ENCODE data around the gene IL15RA. TPM values are rescaled to one million over a fixed set of nuclear protein-coding genes. Genes with fewer than 3 reads are reported as not detected.

IL15RA gene
- total and polyA plus RNA-seq, 3 experiments from 2014 or later: 19.8 to 33.5 (median 30.1) TPM

DNA sequence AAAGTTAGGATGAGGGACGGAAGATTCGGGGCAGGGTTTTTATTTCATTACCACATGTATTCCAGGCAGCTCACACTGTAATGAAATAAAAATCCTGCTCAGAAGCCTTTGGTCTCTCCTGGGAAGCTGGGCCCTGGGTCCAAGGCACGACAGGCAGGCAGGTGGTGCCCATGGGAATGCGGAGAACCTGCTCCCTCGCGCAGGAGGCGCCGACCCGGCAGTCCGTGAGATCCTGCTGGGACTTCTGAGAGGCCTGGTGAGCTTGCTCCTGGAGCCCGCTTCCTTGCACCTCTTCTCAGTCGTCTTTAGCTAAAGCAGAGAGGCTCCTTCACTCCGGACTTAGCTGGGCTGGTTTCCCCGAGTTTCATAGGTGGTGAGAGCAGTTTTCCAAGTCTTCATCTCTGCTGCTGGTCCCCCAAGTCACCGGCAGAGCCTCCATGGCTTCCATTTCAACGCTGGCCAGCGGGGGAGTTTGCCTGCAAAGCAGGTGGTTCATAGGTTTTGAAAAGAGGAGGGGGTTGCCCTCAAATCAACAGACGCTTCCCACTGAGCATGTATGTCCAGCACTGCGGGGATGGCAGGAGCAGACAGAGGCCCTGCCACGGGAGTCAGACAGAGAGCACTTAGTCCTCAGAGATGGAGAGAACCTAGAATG is 24.5 kb downstream of the IL15RA start:
- Mint-ChIP-seq H3K9me3 (no peaks in the 10 kb centered on the region), H3K4me1 (no peaks in the 10 kb centered on the region), H3K27me3 (no peaks in the 10 kb centered on the region), H3K27ac (peak overlapping the region in 3 of 8 donors; percentile 19 to 77 (median 58)), H3K4me3 (no peak overlapping the region), H3K36me3 (peaks cover 0 to 40% (median 4%) of the 10 kb centered on the region in 3 donors)
- ChIA-PET CTCF (interaction anchor here (1.0 kb wide), 1 partner anchor 133 kb away, joined by 3 read pairs; no protein-coding TSS in a partner anchor), POLR2A (no interaction called here)
- Histone ChIP-seq H3K9me3 (ENCODE audit: low read length) (no peaks in the 10 kb centered on the region), H3K27me3 (ENCODE audit: insufficient read depth, low read length, poor library complexity, severe bottlenecking) (no peaks in the 10 kb centered on the region), H3K36me3 (ENCODE audit: insufficient read depth, low read length) (no peaks in the 10 kb centered on the region), H3K4me3 (ENCODE audit: low read length) (no peak overlapping the region), H3K4me1 (ENCODE audit: insufficient read depth, low read length) (no peaks in the 10 kb centered on the region), H3K27ac (ENCODE audit: low read depth, low read length) (no peak overlapping the region)
- no peak for DNase-seq

DNA sequence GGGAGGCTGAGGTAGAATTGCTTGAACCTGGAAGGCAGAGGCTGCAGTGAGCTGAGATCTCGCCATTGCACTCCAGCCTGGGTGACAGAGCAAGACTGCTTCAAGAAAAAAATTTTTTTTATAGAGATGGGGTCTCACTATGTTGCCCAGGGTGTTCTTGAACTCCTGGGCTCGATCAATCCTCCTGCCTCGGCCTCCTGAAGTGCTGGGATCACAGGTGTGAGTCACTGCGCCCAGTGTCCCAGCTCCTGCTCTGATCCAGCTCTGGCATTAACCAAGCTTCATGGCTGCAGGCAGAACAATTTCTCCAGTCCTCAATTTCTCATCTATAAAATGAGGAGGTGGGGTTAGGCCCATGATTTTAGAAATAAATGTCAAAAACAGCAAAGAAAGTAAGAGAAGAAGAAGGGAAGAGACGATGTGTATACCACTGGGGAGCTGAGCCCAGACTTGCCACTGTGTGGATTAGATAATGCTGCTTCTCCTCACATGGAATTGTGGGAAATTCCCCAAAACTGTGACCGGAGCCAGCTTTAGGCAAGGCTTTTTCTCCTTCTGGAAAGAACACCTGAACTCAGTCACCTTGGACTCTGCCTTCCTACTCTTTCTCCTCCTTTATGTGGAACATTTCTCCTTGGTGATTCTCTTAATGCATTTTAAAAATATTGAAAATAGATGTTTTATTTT is 25.5 kb downstream of the IL15RA start:
- Histone ChIP-seq H3K36me3 (ENCODE audit: insufficient read depth, low read length) (no peaks in the 10 kb centered on the region), H3K27ac (ENCODE audit: low read depth, low read length) (no peak overlapping the region), H3K27me3 (ENCODE audit: insufficient read depth, low read length, poor library complexity, severe bottlenecking) (no peaks in the 10 kb centered on the region), H3K4me3 (ENCODE audit: low read length) (no peak overlapping the region), H3K9me3 (ENCODE audit: low read length) (no peaks in the 10 kb centered on the region), H3K4me1 (ENCODE audit: insufficient read depth, low read length) (no peaks in the 10 kb centered on the region)
- H3K36me3 Mint-ChIP-seq: peaks cover 0 to 38% (median 4%) of the 10 kb centered on the region in 3 donors
- H3K4me1 Mint-ChIP-seq: no peaks in the 10 kb centered on the region
- ChIA-PET POLR2A (no interaction called here), CTCF (no interaction called here)
- no peak for DNase-seq
- no peak overlapping the region for H3K4me3 Mint-ChIP-seq
- H3K27ac Mint-ChIP-seq: peak overlapping the region in 1 of 8 donors; percentile 40
- no peaks in the 10 kb centered on the region for H3K27me3 Mint-ChIP-seq
- no peaks in the 10 kb centered on the region for H3K9me3 Mint-ChIP-seq

DNA sequence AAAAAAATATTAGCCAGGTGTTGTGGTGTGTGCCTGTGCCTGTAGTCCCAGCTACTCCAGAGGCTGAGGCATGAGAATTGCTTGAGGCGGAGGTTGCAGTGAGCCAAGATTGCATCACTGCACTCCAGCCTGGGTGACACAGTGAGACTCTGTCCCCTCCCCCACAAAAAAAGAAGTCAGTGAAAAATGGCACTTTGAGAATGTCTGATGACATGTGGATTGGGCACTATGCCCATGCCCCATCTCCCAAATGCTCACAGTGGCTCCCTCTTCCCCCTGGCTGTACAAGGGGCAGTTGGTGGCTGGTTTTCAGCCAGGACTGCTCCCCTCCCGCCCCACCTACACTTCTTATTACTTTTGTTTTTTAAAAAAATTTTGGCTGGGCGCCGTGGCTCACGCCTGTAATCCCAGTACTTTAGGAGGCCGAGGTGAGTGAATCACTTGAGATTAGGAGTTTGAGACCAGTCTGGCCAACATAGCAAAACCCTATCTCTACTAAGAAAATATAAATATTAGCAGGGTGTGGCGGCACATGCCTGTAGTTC is 26.1 kb downstream of the IL15RA start:
- ChIA-PET POLR2A (no interaction called here), CTCF (interaction anchor here (0.7 to 1.0 kb wide), 2 partner anchors 11 to 504 kb away, joined by 3 to 5 read pairs; no protein-coding TSS in a partner anchor)
- Mint-ChIP-seq H3K4me1 (peaks cover 0 to 1% (median under 1%) of the 10 kb centered on the region in 3 donors), H3K4me3 (no peak overlapping the region), H3K9me3 (no peaks in the 10 kb centered on the region), H3K27me3 (no peaks in the 10 kb centered on the region), H3K36me3 (peaks cover 0 to 32% (median 4%) of the 10 kb centered on the region in 3 donors), H3K27ac (peak overlapping the region in 1 of 8 donors; percentile 58)
- no peaks in the 10 kb centered on the region for H3K4me1 ChIP-seq (ENCODE audit: insufficient read depth, low read length)
- no peak for DNase-seq
- no peak overlapping the region for H3K27ac ChIP-seq (ENCODE audit: low read depth, low read length)
- H3K36me3 ChIP-seq (ENCODE audit: insufficient read depth, low read length): no peaks in the 10 kb centered on the region
- no peaks in the 10 kb centered on the region for H3K27me3 ChIP-seq (ENCODE audit: insufficient read depth, low read length, poor library complexity, severe bottlenecking)
- no peaks in the 10 kb centered on the region for H3K9me3 ChIP-seq (ENCODE audit: low read length)
- H3K4me3 ChIP-seq (ENCODE audit: low read length): no peak overlapping the region

DNA sequence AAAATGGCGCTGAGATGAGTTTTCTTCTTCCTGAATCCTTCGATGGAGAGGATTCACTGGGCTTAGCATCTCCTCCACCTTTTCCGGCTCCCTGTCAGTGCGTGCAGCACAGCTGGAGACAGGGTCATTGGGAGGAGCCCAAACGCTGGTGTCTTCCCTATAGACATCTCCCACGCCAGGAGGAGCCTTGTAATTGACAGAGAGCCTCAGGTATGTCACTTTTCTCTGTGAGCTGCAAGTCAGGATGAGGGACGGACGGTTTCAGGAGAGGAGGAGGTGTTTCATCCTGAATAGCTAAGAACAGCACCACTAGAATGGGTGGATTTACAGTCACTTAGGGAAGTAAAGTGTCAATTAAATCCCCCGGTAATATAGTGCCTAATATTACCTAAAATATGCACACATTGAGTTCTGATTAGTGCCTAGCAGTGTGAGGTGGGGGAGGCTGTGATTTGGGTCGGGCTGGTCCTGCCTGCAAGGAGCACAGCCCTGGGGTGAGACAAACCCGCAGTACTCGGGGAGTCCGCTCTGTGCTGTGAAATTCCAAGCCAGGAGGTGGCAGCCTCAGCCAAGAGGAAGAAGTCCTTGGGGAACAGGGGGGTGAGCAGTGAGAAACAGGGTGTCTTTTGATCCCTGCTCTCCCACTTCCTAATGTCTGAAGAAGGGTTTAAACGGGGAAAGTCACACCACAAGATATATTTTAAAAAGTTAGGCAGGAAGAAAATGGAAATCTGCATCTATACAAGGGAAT is 28.2 kb downstream of the IL15RA start:
- Histone ChIP-seq H3K4me1 (ENCODE audit: insufficient read depth, low read length) (no peaks in the 10 kb centered on the region), H3K27me3 (ENCODE audit: insufficient read depth, low read length, poor library complexity, severe bottlenecking) (no peaks in the 10 kb centered on the region), H3K9me3 (ENCODE audit: low read length) (no peaks in the 10 kb centered on the region), H3K36me3 (ENCODE audit: insufficient read depth, low read length) (no peaks in the 10 kb centered on the region), H3K4me3 (ENCODE audit: low read length) (no peak overlapping the region), H3K27ac (ENCODE audit: low read depth, low read length) (no peak overlapping the region)
- no peaks in the 10 kb centered on the region for H3K9me3 Mint-ChIP-seq
- no peak overlapping the region for H3K4me3 Mint-ChIP-seq
- H3K4me1 Mint-ChIP-seq: peaks cover 5 to 8% (median 7%) of the 10 kb centered on the region in 3 donors
- H3K27me3 Mint-ChIP-seq: no peaks in the 10 kb centered on the region
- H3K36me3 Mint-ChIP-seq: peaks cover 0 to 26% (median 4%) of the 10 kb centered on the region in 3 donors
- ChIA-PET POLR2A (no interaction called here), CTCF (no interaction called here)
- peak overlapping the region in 1 of 8 donors; percentile 29 for H3K27ac Mint-ChIP-seq
- DNase-seq: no peak

DNA sequence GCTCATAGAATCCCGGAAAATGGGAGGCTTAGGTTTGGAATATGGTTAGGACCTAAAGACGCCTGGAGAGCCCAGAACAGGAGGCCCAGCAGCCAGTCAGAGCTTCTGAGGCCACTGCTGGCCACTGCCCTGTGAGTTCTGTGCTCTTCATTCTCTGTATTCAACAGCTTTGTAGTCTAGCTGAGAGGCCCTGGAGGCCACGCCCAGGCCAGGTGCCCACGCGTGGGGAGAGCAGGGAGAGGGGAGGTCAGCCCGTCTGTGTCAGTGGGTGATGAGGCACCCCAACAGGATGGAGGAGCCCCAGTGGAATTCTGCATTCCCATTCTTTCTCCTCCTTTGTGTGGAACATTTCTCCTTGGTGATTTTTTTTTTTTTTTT is 29.1 kb downstream of the IL15RA start:
- no peaks in the 10 kb centered on the region for H3K36me3 ChIP-seq (ENCODE audit: insufficient read depth, low read length)
- Mint-ChIP-seq H3K4me3 (no peak overlapping the region), H3K27me3 (no peaks in the 10 kb centered on the region), H3K36me3 (peaks cover 0 to 19% (median 4%) of the 10 kb centered on the region in 3 donors), H3K9me3 (no peaks in the 10 kb centered on the region), H3K27ac (no peak overlapping the region), H3K4me1 (peaks cover 5 to 8% (median 7%) of the 10 kb centered on the region in 3 donors)
- ChIA-PET POLR2A (no interaction called here), CTCF (no interaction called here)
- no peaks in the 10 kb centered on the region for H3K4me1 ChIP-seq (ENCODE audit: insufficient read depth, low read length)
- no peaks in the 10 kb centered on the region for H3K27me3 ChIP-seq (ENCODE audit: insufficient read depth, low read length, poor library complexity, severe bottlenecking)
- DNase-seq: no peak
- no peak overlapping the region for H3K4me3 ChIP-seq (ENCODE audit: low read length)
- H3K9me3 ChIP-seq (ENCODE audit: low read length): no peaks in the 10 kb centered on the region
- no peak overlapping the region for H3K27ac ChIP-seq (ENCODE audit: low read depth, low read length)

DNA sequence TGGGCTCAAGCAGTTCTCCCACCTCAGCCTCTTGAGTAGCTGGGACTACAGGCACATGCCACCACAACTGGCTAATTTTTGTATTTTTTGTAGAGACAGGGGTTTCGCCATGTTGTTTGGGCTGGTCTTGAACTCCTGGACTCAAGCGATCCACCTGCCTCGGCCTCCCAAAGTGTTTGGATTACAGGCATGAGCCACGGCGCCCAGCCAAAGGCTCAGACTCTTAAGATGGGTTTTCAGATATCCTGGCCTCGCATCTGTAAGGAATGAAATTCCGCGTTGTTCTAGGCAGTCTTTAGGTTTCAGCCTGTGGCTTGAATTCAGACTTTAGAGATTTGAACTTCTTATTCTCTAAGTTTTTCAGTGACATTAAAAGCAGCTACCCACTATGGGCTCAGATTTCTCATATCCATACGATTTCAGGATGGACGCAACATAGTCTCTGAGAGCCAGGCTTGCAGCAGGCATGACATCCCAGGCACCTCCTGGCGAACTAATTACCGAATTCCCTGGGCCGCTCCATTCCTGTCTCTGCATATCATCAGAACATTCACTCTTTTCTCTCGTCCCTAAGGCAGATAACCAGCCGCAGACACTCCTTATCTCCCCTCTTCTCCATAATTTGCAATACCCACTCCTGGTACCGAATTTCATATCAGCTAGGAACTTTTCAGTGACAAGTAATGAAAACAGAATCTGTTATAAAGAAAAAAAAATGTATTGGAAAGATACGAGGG is 29.7 kb downstream of the IL15RA start:
- Mint-ChIP-seq H3K27ac (no peak overlapping the region), H3K36me3 (peaks cover 0 to 15% (median 4%) of the 10 kb centered on the region in 3 donors), H3K9me3 (no peaks in the 10 kb centered on the region), H3K27me3 (no peaks in the 10 kb centered on the region), H3K4me3 (no peak overlapping the region), H3K4me1 (peaks cover 5 to 8% (median 7%) of the 10 kb centered on the region in 3 donors)
- Histone ChIP-seq H3K36me3 (ENCODE audit: insufficient read depth, low read length) (no peaks in the 10 kb centered on the region), H3K9me3 (ENCODE audit: low read length) (no peaks in the 10 kb centered on the region), H3K27ac (ENCODE audit: low read depth, low read length) (no peak overlapping the region), H3K27me3 (ENCODE audit: insufficient read depth, low read length, poor library complexity, severe bottlenecking) (no peaks in the 10 kb centered on the region), H3K4me3 (ENCODE audit: low read length) (no peak overlapping the region), H3K4me1 (ENCODE audit: insufficient read depth, low read length) (no peaks in the 10 kb centered on the region)
- DNase-seq: no peak
- CTCF ChIA-PET: no interaction called here
- POLR2A ChIA-PET: no interaction called here

DNA sequence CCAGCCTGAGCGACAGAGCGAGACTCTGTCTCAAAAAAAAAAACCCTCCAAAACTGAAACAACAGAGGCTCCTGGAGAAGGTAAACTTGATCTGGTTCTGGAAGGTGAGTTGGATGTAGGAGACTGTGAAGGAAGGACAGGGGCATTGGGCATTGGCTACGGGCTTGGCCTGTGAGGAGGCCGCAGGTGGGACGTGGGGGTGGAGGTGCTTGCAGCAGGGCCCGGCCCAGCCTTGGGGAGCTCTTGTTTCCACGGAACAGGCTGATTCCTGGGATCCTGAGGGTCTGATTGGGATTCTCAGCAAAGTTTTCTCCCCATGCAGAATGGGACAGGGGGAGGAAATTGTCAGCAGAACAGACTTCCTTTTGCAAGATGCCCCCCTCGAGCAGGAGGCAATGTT is 30.6 kb downstream of the IL15RA start:
- H3K4me3 ChIP-seq (ENCODE audit: low read length): no peak overlapping the region
- H3K4me1 ChIP-seq (ENCODE audit: insufficient read depth, low read length): no peaks in the 10 kb centered on the region
- Mint-ChIP-seq H3K27ac (no peak overlapping the region), H3K27me3 (no peaks in the 10 kb centered on the region), H3K9me3 (no peaks in the 10 kb centered on the region), H3K4me1 (peaks cover 5 to 8% (median 7%) of the 10 kb centered on the region in 3 donors), H3K36me3 (peaks cover 0 to 10% (median under 1%) of the 10 kb centered on the region in 3 donors), H3K4me3 (peak overlapping the region in 1 of 7 donors; percentile 18)
- H3K9me3 ChIP-seq (ENCODE audit: low read length): no peaks in the 10 kb centered on the region
- POLR2A ChIA-PET: no interaction called here
- no peaks in the 10 kb centered on the region for H3K36me3 ChIP-seq (ENCODE audit: insufficient read depth, low read length)
- CTCF ChIA-PET: no interaction called here
- H3K27me3 ChIP-seq (ENCODE audit: insufficient read depth, low read length, poor library complexity, severe bottlenecking): no peaks in the 10 kb centered on the region
- H3K27ac ChIP-seq (ENCODE audit: low read depth, low read length): no peak overlapping the region
- DNase-seq: no peak

Data from CD8-positive, alpha-beta memory T cell (primary cell).